GM11168 (cell line): ENCODE results near the gene ARHGDIA.

ENCODE experiments used
- in situ Hi-C: fragments of 300-500 bp; cut with MboI; formaldehyde crosslinking; loops from one replicate; pipeline ENCODE4 v1.12.0; 2022; ENCODE audit warnings: low sequenced_read_pairs; ENCODE audit not compliant: unreplicated experiment

Gene ARHGDIA

GRCh38 chr17:81866440-81867169, 4.5 kb downstream of the ARHGDIA start:
- in situ Hi-C loops, result no loop called here

- in situ Hi-C loops, result no loop called here
Measured at GRCh38 chr17:81865733-81866439, 5.3 kb downstream of the ARHGDIA start.

DNA sequence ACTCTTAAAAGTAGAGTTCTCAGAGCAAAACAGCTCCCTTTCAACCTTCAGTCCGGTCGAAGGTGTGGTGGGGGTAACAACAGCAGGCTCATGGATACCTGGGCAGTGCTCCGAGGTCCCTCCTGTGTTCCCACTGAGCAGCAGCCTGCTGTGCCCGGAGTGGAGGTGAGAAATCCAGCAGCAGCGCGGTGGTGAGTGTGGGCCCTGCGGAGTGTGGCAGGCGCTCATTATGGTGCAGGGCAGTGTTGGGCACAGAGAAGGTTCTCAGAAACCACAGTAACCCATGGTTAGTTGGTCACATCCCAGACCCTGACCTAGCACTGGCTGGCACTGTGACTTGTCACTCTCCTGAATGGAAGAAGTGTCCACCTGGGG, 5.8 kb downstream of the ARHGDIA start:
- in situ Hi-C loops, result no loop called here

- in situ Hi-C loops, result no loop called here
Measured at GRCh38 chr17:81863833-81864768, 7.0 kb downstream of the ARHGDIA start.

- in situ Hi-C loops, result no loop called here
Measured at GRCh38 chr17:81863123-81863675, 7.9 kb downstream of the ARHGDIA start.

DNA sequence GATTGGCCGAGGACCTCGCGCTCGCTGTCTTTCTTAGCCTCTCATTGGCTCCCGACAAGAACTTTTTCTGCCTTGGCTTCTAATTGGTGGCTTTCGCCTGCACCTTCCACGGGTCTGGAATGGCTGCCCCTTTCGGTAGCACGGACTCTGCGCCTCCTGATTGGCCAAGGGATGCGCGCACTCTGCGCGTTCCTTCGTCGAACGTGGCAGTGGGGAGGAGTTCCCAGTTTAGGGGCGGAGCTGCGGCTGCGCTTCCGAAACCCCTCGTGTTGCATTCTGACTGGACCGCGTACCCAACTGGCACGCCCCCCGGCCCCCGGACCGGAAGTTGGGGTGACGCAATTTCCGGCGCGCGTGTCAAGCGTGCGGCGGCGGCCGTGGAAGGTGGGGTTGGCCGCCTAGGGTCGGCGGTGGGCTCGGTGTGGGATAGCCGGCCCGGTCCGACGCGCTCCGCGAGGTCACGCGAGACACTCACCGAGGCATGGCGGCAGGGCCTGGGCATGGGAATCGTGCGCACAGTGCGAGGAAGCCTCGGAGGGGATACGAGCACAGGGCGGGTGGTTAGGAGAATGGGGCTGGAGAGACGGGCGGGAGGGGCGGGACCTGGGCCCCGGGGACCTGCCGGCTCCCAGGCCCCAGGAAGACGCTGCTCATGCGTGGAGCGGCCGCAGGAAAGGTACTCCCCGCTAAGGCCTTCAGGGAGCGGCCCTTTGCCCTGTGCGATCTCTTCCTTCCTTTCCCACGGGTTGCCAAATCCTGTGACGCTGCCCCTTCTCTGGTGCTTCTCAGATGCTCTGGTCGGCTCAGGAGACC, 10.2 kb downstream of the ARHGDIA start:
- in situ Hi-C loops, result no loop called here

GRCh38 chr17:81859906-81860755, 11.0 kb downstream of the ARHGDIA start, which contains the start of gene P4HB:
TSS of gene P4HB (minus strand) at chr17:81860535. CDS start at chr17:81860471, 64 bp downstream.
- in situ Hi-C loops, result no loop called here

DNA sequence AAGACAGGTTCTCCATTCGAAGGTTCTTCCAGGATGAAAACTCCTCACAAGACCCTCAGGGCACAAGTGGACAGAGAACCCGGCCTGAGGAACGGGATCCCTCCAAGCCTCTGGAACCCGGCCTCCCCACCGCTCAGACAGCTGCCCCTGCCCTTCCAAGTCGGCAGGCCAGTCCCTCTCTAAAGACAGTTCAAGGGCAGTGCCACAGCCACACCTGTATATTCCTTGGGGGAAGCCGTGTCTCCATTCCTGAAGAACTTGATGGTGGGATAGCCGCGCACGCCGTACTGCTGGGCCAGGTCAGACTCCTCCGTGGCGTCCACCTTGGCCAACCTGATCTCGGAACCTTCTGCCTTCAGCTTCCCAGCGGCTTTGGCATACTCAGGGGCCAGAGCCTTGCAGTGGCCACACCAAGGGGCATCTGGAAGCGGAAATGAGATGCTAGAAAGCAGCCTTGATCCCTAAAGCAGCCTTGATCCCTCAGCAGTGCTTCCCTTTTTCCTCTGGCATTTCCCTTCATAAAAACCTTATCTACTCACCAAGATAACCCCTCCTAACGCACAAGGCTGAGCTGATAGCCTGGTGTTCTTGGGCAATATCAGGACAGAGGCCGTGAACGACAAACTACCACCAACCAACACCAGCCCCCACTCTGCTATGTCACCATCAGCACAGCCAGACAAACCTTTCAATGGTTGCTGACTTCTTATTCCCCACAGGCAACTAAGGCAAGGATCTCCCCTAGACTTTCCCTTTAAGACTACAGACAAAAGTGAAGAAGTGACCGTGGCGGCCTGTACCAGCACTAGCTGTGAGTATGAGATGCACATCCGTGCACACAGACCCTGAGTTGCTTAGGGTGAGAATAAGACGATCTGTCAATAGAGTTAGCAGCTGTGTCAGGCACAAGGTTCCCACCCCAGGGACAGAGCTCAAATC, 11.9 kb downstream of the ARHGDIA start:
- in situ Hi-C loops, result no loop called here

- in situ Hi-C loops, result no loop called here
Measured at GRCh38 chr17:81858170-81858966, 12.8 kb downstream of the ARHGDIA start.

DNA sequence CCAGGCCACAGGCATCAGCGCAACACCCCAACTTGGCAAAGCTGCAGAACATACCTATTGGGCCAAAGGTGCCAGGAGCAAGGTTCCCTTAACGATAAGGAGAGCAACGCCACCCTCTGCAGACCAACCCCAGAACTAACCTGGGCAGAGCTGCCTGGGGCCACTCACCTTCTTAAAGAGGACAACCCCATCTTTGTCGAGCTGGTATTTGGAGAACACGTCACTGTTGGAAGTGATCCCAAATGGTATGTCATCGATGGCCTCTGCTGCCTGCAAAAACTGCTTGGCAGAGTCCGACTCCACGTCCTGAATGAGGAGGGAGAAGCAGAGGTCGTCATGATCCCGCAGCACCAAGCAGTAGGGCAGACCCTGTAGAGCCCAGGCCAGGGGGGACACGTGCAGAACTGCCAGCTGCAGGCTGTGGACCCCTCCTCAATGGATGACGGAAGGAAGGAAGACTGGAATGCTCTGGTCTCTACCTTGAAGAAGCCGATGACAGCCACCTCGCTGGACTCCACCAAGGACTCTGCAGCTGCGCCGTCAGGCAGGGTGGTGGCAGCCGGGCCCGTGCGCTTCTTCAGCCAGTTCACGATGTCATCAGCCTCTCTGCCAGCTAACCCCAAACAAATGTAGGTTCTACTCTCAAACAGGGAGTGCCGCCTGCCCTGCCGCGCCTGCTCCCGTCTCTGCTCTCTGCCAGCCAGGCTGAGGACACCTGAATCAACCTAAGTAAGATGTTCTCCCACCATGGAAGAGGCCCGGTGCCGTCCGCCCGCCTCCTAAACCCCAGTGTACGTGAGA, 16.0 kb downstream of the ARHGDIA start:
- in situ Hi-C loops, result no loop called here

DNA sequence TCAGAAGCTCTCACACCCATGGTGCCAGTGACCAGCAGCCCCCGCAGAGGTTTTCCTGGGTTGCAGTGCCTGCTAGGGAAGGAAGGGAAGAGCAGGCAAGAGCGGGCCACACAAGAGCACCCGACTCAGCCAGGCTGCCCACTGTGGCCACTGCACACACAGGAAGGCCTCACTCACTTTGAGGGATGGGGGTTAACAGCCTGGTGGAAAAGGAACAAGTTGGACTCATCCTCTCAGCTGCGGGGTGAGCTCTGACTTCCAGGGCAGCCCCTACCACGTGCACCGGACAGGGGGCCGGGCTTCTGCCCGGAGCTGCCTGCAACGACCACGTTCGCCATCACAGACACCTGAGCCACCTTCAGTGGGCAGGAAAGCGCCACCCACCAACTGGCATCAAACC, 18.9 kb downstream of the ARHGDIA start:
- in situ Hi-C loops, result no loop called here

- in situ Hi-C loops, result no loop called here
Measured at GRCh38 chr17:81851423-81851822, 19.7 kb downstream of the ARHGDIA start.

DNA sequence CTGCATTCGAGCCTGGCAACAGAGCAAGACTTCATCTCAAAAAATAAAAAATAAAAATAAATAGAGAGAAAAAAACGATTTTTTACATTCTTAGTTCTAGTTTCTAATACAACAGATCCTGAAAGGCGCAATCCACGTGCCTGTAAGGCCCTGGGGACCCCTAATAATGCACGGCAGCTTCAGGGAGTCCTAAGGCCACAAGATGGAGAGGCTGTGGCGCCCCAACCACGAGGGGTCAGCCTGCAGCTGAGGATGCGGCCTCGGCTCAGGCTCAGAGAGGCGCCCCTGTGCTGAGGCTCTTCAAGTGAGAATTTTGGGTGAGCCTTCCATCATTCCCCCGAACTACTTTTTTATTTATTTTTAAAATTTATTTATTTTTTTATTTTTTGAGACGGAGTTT, 21.7 kb downstream of the ARHGDIA start:
- in situ Hi-C loops, result loop anchor here (25.0 kb wide), 1 partner anchor 112 kb away; no protein-coding TSS in a partner anchor

GRCh38 chr17:81846743-81847689, 24.1 kb downstream of the ARHGDIA start:
- in situ Hi-C loops, result loop anchor here (25.0 kb wide), 1 partner anchor 110 kb away; no protein-coding TSS in a partner anchor
